Memory B cell (primary cell): ENCODE data around the gene CHRNB2.

Source experiments
- ATAC-seq: fragments of 150-1000 bp; cut with Tn5 transposase; 2 replicates; pipeline ENCODE4 v1.10.0; 2021; ENCODE audit warnings: low read depth, mild to moderate bottlenecking, moderate library complexity
- DNase-seq, 2 donors: peaks; one replicate each; pipeline ENCODE4 v3.0.0; 2022; ENCODE audit warnings: low spot score in 2 of 2
- H3K27ac Mint-ChIP-seq: one replicate; pipeline ENCODE4 v1.8.0; 2022; ENCODE audit warnings: mild to moderate bottlenecking, moderate library complexity, mixed read lengths
- H3K27me3 Mint-ChIP-seq: one replicate; pipeline ENCODE4 v1.8.0; 2022; ENCODE audit warnings: mixed read lengths
- H3K36me3 Mint-ChIP-seq: one replicate; pipeline ENCODE4 v1.8.0; 2022; ENCODE audit warnings: mild to moderate bottlenecking, mixed read lengths
- H3K4me1 Mint-ChIP-seq: one replicate; pipeline ENCODE4 v1.8.0; 2022; ENCODE audit warnings: mixed read lengths
- H3K4me3 Mint-ChIP-seq: one replicate; pipeline ENCODE4 v1.8.0; 2022; ENCODE audit warnings: mild to moderate bottlenecking, moderate library complexity, mixed read lengths
- H3K9me3 Mint-ChIP-seq: one replicate; pipeline ENCODE4 v1.8.0; 2022; ENCODE audit warnings: mixed read lengths

Gene CHRNB2

DNA sequence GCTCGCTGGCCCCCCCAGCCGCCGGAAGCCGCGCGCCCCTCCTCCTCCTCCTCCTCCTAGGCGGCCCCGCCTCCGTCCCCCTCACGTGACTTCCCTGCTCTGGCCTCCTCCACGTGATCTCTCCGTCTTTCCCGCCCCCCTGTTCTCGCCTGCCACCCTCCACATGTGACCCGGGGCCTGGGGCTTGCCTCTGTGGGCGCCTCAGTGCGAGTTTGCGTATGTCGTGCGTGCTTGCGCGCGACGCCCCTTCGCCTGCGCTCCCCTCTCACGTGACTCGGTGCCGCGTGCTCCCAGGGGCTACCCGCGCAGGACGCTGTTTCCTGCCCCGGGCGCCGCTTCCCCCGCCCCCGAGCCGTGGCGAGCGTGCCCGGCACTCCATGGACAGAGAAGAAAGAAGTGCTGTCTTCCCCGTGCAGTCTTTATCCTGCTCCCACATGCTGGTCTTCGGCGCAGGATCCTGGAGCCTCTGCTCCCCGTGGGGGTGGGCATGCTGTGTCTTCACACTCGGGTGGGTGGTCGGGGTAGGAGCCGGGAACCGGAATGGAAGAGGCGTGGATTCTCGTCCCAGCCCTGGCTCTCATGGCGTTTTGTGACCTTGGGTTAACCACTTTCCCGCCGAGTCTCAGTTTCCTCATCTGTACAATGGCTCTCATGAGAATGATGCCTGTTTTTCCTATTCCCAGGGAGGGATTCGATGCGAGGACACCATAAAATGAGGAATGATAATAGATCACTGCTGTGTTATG, 8.7 kb upstream of the CHRNB2 start:
- peaks cover 12% of the 10 kb centered on the region for H3K36me3 Mint-ChIP-seq

DNA sequence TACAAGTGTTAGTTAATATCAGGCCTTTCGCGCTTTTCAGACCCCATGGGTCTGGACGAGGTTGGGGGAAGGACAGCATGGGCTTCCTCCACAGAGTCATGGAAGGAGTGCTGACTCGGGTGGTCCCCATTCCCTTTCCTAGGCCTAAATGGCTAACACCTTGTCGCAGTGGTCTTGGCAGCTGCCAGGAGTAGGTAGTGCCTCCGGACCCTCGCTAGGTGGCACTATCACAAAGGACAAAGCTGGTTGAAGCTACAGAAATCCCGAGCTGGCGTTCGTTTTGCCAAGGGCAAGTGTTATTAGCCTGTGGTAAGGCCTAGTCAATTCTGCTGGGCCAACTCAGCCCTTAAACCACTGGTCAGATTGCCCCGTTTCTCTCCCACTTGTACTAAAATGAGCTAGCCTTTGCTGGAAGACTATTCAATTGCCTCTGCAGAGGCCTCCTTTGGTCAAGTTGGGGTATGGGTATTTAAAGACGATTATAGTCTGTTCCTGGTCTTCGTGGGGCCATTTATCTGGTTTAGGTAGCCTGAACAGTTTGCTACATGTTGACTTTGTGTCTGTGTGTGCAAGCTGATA, 8.0 kb upstream of the CHRNB2 start:
- Mint-ChIP-seq H3K4me3 (peak overlapping the region; percentile 83), H3K27me3 (no peaks in the 10 kb centered on the region), H3K36me3 (peaks cover 10% of the 10 kb centered on the region), H3K4me1 (peaks cover 23% of the 10 kb centered on the region), H3K27ac (peak overlapping the region; percentile 88), H3K9me3 (no peaks in the 10 kb centered on the region)
- peak; percentile 36 for ATAC-seq
- peak; percentile 81 to 84 for DNase-seq

More for the DNA sequence above, 8.7 kb upstream of the CHRNB2 start:
- DNase-seq (peak; percentile 94 to 99), ATAC-seq (peak; percentile 88)
- Mint-ChIP-seq H3K9me3 (no peaks in the 10 kb centered on the region), H3K27ac (peak overlapping the region; percentile 88), H3K4me3 (peak overlapping the region; percentile 83), H3K27me3 (no peaks in the 10 kb centered on the region), H3K4me1 (peaks cover 23% of the 10 kb centered on the region)

DNA sequence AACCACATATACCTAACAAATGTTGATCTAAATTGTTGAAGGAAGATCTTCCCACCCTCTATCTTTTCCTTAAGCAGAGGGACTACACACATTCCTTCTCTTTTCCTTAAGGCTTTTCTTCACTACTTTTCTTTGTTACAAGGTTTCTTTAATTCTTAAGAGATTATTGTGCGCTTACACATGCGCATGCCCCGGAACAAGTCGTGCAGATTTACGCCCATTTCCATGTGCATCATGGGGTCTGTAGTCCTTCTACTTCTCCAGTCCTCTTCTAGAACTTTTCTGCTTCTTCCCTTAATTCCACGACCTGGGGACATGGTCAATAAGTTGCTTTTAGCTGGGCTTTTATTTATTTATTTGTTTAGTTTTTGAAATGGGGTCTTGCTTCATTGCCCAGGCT, 1.7 kb upstream of the CHRNB2 start:
- Mint-ChIP-seq H3K27ac (no peak overlapping the region), H3K27me3 (peaks cover 16% of the 10 kb centered on the region), H3K36me3 (peaks cover under 1% of the 10 kb centered on the region), H3K4me1 (peaks cover 2% of the 10 kb centered on the region), H3K9me3 (no peaks in the 10 kb centered on the region), H3K4me3 (no peak overlapping the region)
- ATAC-seq: no peak
- no peak for DNase-seq

DNA sequence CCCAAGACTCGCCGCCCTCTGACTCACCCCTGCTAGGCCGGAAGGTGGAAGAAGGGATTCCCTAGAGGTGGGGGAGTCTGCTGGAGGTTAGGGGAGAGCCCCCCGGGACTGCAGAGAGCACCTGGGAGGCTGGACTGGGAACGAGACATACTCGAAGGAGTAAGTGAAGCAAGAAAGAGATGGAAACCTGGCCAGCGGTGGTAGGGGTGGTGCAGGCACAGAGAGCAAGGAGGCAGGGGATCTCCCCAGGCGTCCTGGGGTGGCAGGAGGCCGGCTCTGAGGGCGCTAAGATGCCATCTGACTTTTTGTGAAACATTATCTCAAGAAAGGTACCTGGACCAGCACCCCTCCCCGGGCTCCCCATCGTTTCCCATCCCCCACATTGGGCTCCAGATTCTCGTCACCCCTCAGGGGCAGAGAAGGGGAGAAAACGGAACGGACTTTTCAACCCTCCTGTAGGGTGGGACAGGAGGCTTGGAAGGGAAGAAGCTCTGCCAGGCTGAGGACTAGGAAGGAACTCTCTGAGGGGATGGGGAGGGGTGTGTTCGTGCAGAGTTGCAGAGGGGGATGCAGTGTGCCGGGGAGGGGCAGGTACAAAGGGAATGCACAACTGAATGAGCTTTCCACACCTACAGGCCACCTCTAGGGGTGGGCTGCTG, 708 bp downstream of the CHRNB2 start:
- peaks cover 25% of the 10 kb centered on the region for H3K27me3 Mint-ChIP-seq
- H3K36me3 Mint-ChIP-seq: peaks cover 2% of the 10 kb centered on the region
- H3K27ac Mint-ChIP-seq: no peak overlapping the region
- H3K4me3 Mint-ChIP-seq: no peak overlapping the region
- ATAC-seq (peak; percentile 14), DNase-seq (no peak)
- no peaks in the 10 kb centered on the region for H3K9me3 Mint-ChIP-seq
- H3K4me1 Mint-ChIP-seq: peaks cover 2% of the 10 kb centered on the region

DNA sequence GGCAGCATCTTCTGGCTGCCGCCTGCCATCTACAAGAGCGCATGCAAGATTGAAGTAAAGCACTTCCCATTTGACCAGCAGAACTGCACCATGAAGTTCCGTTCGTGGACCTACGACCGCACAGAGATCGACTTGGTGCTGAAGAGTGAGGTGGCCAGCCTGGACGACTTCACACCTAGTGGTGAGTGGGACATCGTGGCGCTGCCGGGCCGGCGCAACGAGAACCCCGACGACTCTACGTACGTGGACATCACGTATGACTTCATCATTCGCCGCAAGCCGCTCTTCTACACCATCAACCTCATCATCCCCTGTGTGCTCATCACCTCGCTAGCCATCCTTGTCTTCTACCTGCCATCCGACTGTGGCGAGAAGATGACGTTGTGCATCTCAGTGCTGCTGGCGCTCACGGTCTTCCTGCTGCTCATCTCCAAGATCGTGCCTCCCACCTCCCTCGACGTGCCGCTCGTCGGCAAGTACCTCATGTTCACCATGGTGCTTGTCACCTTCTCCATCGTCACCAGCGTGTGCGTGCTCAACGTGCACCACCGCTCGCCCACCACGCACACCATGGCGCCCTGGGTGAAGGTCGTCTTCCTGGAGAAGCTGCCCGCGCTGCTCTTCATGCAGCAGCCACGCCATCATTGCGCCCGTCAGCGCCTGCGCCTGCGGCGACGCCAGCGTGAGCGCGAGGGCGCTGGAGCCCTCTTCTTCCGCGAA, 3.8 kb downstream of the CHRNB2 start:
- no peaks in the 10 kb centered on the region for H3K9me3 Mint-ChIP-seq
- no peak for ATAC-seq
- H3K27me3 Mint-ChIP-seq: peaks cover 29% of the 10 kb centered on the region
- no peak overlapping the region for H3K4me3 Mint-ChIP-seq
- H3K27ac Mint-ChIP-seq: no peak overlapping the region
- H3K4me1 Mint-ChIP-seq: peaks cover 8% of the 10 kb centered on the region
- no peak for DNase-seq
- peaks cover 2% of the 10 kb centered on the region for H3K36me3 Mint-ChIP-seq

DNA sequence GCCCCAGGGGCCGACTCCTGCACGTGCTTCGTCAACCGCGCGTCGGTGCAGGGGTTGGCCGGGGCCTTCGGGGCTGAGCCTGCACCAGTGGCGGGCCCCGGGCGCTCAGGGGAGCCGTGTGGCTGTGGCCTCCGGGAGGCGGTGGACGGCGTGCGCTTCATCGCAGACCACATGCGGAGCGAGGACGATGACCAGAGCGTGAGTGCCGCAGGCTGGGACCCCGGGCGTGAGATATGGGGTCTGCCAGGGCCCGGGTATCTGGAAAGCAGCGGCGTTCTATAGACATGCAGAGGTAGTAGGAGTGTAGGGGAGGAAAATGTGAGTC, 4.3 kb downstream of the CHRNB2 start:
- Mint-ChIP-seq H3K4me3 (no peak overlapping the region), H3K36me3 (peaks cover 2% of the 10 kb centered on the region), H3K9me3 (no peaks in the 10 kb centered on the region), H3K4me1 (peaks cover 8% of the 10 kb centered on the region), H3K27ac (no peak overlapping the region), H3K27me3 (peaks cover 25% of the 10 kb centered on the region)
- no peak for ATAC-seq
- DNase-seq: no peak

DNA sequence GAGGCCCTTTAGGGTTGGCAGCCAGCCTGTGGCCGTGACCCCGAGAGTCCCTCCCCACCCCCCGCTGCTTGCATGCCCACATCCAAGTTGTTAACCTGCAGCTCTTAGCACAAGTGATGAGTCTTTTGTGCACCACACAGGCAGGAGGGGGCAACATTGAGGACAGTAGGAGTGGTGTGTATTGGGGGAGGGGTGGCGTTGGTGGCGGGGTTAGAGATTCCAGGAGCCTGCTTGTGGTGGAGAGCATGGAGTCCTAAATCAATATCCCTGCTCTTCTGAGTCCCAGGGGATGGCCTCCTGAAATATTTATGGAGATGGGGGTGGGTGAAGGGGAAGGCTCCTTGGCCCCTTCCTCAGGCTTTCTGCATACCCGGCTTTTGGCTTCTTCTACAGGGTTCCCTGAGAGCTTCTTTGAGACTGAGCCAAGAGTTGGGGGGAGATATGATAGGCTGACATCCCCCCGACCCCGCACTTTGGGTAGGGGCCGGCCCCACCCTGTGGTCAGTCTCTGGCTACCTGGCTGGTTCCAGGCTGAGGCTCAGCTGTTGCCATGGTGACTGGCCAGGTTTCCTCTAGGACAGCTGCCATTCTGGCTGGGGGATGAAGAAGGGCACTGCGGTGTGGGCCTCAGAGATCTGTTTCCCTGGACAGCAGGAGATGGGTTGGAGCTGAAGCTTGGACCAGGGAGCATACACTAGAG, 5.0 kb downstream of the CHRNB2 start:
- Mint-ChIP-seq H3K27ac (no peak overlapping the region), H3K4me3 (no peak overlapping the region), H3K36me3 (peaks cover 2% of the 10 kb centered on the region), H3K4me1 (peaks cover 6% of the 10 kb centered on the region), H3K27me3 (peaks cover 21% of the 10 kb centered on the region), H3K9me3 (no peaks in the 10 kb centered on the region)
- no peak for DNase-seq
- ATAC-seq: no peak

DNA sequence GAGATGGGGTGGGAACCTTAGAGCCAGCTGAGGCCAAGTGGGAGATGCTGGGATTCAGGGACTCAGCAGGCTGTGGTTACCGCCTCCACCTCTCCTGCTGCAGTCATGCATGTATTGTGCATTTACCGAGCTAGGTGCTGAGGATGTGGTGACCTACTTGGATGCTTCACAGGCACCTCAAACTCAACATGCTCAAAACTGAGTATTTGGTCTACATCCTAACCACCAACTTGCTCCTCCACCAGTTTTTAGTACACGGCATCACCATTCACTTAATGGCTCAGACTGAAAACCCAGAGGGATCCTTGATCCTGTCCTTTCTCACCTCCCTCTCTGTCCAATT, 5.6 kb downstream of the CHRNB2 start:
- Mint-ChIP-seq H3K27me3 (peaks cover 20% of the 10 kb centered on the region), H3K9me3 (no peaks in the 10 kb centered on the region), H3K4me3 (no peak overlapping the region), H3K4me1 (peaks cover 6% of the 10 kb centered on the region), H3K27ac (no peak overlapping the region), H3K36me3 (peaks cover 2% of the 10 kb centered on the region)
- ATAC-seq (no peak), DNase-seq (no peak)

DNA sequence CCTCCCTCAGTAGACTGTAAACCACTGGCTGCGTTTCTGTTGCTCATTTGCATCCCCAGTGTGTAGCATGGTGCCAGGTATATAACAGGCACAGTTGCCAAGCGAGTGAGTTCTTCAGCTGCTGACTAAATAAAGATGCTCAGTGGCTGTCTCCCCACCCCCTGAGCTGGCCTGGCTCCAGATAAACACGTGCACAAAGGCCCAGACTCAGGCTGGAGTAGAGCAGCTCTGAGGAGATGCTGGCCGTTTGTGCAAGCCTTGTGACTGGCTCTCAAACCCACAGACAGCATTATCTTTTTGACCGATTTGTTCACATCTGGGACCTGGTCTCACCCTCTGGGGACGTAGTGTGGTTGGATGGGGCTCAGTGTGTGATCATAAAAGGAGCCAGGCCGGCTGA, 7.1 kb downstream of the CHRNB2 start:
- no peak overlapping the region for H3K27ac Mint-ChIP-seq

DNA sequence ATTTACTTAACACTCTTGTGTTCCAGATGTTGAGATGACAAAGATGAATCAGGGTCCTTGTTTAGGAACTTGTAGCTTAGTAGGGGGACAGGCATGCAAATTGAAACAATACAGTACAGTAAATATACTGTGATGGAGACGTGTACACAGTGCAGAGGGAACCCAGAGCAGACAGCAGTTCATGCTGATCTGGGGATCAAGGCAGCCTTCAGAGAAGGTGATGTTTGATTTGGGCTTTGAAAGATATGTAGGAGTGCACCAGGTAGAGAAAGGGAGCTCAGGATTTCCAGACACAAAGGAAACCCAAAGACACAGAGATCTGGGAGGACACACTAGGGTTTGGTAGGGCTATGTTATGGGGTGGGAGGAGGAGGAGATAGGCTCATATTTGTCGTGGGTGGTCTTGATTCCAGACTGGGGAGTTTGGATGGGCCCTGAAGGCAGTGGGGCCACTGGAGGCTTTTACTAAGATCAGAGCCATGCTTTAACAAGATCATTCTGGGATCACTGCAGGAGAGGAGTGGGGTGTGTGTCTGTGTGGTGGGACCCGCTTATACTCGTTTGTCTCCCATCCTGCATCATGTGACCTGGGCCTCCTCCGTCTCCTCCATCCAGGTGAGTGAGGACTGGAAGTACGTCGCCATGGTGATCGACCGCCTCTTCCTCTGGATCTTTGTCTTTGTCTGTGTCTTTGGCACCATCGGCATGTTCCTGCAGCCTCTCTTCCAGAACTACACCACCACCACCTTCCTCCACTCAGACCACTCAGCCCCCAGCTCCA, 7.8 kb downstream of the CHRNB2 start:
- H3K9me3 Mint-ChIP-seq: no peaks in the 10 kb centered on the region
- peaks cover 6% of the 10 kb centered on the region for H3K4me1 Mint-ChIP-seq
- no peak overlapping the region for H3K27ac Mint-ChIP-seq
- H3K4me3 Mint-ChIP-seq: no peak overlapping the region
- DNase-seq (no peak), ATAC-seq (no peak)
- H3K36me3 Mint-ChIP-seq: peaks cover 10% of the 10 kb centered on the region
- H3K27me3 Mint-ChIP-seq: peaks cover 17% of the 10 kb centered on the region

More for the DNA sequence above, 7.1 kb downstream of the CHRNB2 start:
- Mint-ChIP-seq H3K9me3 (no peaks in the 10 kb centered on the region), H3K4me3 (no peak overlapping the region), H3K27me3 (peaks cover 18% of the 10 kb centered on the region), H3K4me1 (peaks cover 6% of the 10 kb centered on the region), H3K36me3 (peaks cover 9% of the 10 kb centered on the region)
- no peak for DNase-seq
- ATAC-seq: peak; percentile 29

DNA sequence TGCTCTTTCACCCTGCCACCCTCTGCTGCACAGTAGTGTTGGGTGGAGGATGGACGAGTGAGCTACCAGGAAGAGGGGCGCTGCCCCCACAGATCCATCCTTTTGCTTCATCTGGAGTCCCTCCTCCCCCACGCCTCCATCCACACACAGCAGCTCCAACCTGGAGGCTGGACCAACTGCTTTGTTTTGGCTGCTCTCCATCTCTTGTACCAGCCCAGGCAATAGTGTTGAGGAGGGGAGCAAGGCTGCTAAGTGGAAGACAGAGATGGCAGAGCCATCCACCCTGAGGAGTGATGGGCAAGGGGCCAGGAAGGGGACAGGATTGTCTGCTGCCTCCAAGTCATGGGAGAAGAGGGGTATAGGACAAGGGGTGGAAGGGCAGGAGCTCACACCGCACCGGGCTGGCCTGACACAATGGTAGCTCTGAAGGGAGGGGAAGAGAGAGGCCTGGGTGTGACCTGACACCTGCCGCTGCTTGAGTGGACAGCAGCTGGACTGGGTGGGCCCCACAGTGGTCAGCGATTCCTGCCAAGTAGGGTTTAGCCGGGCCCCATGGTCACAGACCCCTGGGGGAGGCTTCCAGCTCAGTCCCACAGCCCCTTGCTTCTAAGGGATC, 8.5 kb downstream of the CHRNB2 start:
- Mint-ChIP-seq H3K4me3 (no peak overlapping the region), H3K27ac (no peak overlapping the region), H3K27me3 (peaks cover 12% of the 10 kb centered on the region), H3K9me3 (no peaks in the 10 kb centered on the region), H3K36me3 (peaks cover 8% of the 10 kb centered on the region), H3K4me1 (peaks cover 6% of the 10 kb centered on the region)
- DNase-seq (no peak), ATAC-seq (no peak)

DNA sequence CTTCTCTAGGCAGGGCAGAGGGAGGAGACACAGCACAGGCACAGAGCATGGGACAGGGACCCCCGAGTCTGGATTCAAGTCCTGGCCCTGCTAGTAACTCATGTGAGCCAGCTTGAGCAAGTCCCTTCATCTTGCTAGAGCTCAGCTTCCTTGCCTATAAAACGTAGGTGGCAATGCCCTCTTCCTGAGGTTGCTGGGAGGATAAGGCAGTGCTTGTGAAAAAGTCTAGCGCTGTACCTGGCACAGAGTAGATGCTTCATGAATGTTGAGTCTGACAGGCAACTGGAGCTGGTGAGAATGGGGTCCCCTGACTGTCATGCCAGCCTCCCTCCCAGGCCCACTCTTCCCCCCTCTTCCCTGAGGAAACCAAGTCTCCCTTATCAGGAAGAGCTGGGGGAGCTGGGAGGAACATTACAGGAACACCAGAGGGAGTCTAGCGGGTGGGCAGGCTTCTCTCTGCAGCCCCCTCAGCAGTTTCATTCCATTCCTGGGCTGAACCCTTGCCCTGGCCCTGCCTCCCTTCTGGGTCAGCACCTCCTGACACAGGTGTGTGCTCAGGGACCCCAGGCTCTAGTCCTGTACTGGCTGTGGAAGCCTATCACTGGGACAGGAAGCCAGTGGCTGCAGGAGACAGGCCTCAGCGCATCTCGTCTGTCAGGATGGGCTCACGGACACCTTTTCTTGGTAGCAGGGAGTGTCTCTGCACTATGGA, 9.9 kb downstream of the CHRNB2 start:
- peaks cover 12% of the 10 kb centered on the region for H3K36me3 Mint-ChIP-seq
- peaks cover 6% of the 10 kb centered on the region for H3K4me1 Mint-ChIP-seq
- DNase-seq (no peak), ATAC-seq (no peak)
- H3K27me3 Mint-ChIP-seq: peaks cover 5% of the 10 kb centered on the region
- H3K4me3 Mint-ChIP-seq: no peak overlapping the region
- no peaks in the 10 kb centered on the region for H3K9me3 Mint-ChIP-seq
- H3K27ac Mint-ChIP-seq: no peak overlapping the region
